ENCODE results near the gene GPR161. TPM values are rescaled to one million over a fixed set of nuclear protein-coding genes. Genes with fewer than 3 reads are reported as not detected.

GPR161 gene
- total and polyA plus RNA-seq, 2 of the 13 experiments (the other 11 are each of a cell fraction or from before 2014, with no cell fraction given) = 0.13 to 0.35 TPM

DNA sequence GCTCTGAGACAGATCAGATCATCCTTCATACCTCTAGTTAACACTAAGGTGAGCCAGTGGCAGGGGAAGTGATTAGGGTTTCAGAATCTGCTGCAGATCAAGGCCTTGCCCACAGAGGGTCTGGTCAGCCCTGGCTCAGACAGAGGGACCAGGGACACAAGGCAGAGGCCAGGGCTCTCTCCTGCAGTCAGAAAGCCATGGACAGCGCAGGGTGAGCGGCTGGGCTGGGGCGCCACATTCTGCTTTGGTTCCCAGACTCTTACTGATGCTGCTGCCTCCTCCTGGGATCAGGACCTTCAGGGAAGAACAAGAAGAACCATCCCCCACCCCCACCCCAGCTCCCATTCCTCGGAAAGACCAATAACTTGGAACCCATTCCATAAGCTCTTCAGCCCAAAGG, 43.1 kb downstream of the GPR161 start:
- no peak for DNase-seq (ENCODE audit: low spot score)
- WGBS (ENCODE audit: low lambda C conversion rate) = 22% methylated on average over 1 of the region's 4 CpGs
- H2AFZ ChIP-seq (ENCODE audit: low read length) = no peak overlapping the region
- in situ Hi-C loops (cut with HindIII; ENCODE audit: extremely low pct_ligation_motif_present, low pct_unique_long_range_greater_than_20kb) (loop anchor here (5.0 kb wide), 1 partner anchor 229 kb away; no protein-coding TSS in a partner anchor), intact Hi-C loops (cut with micrococcal nuclease; ENCODE audit: unreplicated experiment) (loop anchor here (2.0 to 5.0 kb wide), 2 partner anchors 54 to 229 kb away; no protein-coding TSS in a partner anchor)
- no peaks in the 10 kb centered on the region for H3K36me3 ChIP-seq (replicated peaks in 1 of 2; ENCODE audit: control insufficient read depth in 1 of 2, insufficient read depth in 2 of 2, low read length in 2 of 2)
- no peaks in the 10 kb centered on the region for H4K20me1 ChIP-seq (ENCODE audit: insufficient read depth, low read length)
- H3K4me3 ChIP-seq (replicated peaks in 1 of 3; ENCODE audit: insufficient read depth in 1 of 3, low read depth in 2 of 3, low read length in 3 of 3) = no peak overlapping the region
- H3K9me3 ChIP-seq (ENCODE audit: low read length) = no peaks in the 10 kb centered on the region
- no TSS peak for BruUV-seq (replicated peaks)
- ChIA-PET CTCF (ENCODE audit: low intra/inter-chr PET ratio, low total read pairs) (interaction anchor here (1.3 kb wide), 1 partner anchor 52 kb away, joined by 7 read pairs; no protein-coding TSS in a partner anchor), POLR2A (interaction anchor here (1.4 kb wide), 1 partner anchor 12 kb away, joined by 3 read pairs; no protein-coding TSS in a partner anchor)
- H3K9ac ChIP-seq (ENCODE audit: insufficient read depth, low read depth, low read length) = no peak overlapping the region
- no peaks in the 10 kb centered on the region for H3K79me2 ChIP-seq (ENCODE audit: insufficient read depth, low read length)
- H3K27me3 ChIP-seq (ENCODE audit: control insufficient read depth in 1 of 2, insufficient read depth in 2 of 2, low read length in 2 of 2) = peaks cover 3 to 4% of the 10 kb centered on the region in 2 experiments; a peak in 1 of 5 replicates
- no peak for FAIRE-seq
- TF ChIP-seq RBAK (CRISPR knock-in tag; IDR thresholded peaks at IDR 0.05) (no peak), ARID2 (CRISPR knock-in tag; IDR thresholded peaks at IDR 0.05; ENCODE audit: borderline replicate concordance) (no peak), MEF2D (CRISPR knock-in tag; IDR thresholded peaks at IDR 0.05) (no peak), ATF5 (CRISPR knock-in tag; IDR thresholded peaks at IDR 0.05; ENCODE audit: low read depth) (no peak), ZNF350 (CRISPR knock-in tag; IDR thresholded peaks at IDR 0.05; ENCODE audit: borderline replicate concordance, low read depth) (no peak), FOXJ3 (CRISPR knock-in tag; IDR thresholded peaks at IDR 0.05; ENCODE audit: borderline replicate concordance) (no peak), HDAC6 (IDR thresholded peaks at IDR 0.05; ENCODE audit: low read depth, low read length) (no peak)
- TF ChIP-seq, protein P1, sequence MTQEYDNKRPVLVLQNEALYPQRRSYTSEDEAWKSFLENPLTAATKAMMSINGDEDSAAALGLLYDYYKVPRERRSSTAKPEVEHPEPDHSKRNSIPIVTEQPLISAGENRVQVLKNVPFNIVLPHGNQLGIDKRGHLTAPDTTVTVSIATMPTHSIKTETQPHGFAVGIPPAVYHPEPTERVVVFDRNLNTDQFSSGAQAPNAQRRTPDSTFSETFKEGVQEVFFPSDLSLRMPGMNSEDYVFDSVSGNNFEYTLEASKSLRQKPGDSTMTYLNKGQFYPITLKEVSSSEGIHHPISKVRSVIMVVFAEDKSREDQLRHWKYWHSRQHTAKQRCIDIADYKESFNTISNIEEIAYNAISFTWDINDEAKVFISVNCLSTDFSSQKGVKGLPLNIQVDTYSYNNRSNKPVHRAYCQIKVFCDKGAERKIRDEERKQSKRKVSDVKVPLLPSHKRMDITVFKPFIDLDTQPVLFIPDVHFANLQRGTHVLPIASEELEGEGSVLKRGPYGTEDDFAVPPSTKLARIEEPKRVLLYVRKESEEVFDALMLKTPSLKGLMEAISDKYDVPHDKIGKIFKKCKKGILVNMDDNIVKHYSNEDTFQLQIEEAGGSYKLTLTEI (CRISPR knock-in tag; conservative IDR thresholded peaks at IDR 0.05) = no peak
- TF ChIP-seq, protein P2, sequence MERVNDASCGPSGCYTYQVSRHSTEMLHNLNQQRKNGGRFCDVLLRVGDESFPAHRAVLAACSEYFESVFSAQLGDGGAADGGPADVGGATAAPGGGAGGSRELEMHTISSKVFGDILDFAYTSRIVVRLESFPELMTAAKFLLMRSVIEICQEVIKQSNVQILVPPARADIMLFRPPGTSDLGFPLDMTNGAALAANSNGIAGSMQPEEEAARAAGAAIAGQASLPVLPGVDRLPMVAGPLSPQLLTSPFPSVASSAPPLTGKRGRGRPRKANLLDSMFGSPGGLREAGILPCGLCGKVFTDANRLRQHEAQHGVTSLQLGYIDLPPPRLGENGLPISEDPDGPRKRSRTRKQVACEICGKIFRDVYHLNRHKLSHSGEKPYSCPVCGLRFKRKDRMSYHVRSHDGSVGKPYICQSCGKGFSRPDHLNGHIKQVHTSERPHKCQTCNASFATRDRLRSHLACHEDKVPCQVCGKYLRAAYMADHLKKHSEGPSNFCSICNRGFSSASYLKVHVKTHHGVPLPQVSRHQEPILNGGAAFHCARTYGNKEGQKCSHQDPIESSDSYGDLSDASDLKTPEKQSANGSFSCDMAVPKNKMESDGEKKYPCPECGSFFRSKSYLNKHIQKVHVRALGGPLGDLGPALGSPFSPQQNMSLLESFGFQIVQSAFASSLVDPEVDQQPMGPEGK (CRISPR knock-in tag; IDR thresholded peaks at IDR 0.05) = no peak
- H3K4me1 ChIP-seq (ENCODE audit: insufficient read depth, low read length) = no peaks in the 10 kb centered on the region
- H3K4me2 ChIP-seq (ENCODE audit: low read depth, low read length) = no peak overlapping the region
- no peak overlapping the region for H3K27ac ChIP-seq (ENCODE audit: extremely low read length, insufficient read depth, low read length)
- ATAC-seq = no peak; the same call in 2 of the 3 replicates
